Stimulated activated CD8-positive, alpha-beta memory T cell treated with anti-CD3 and anti-CD28 coated beads, Interleukin-15, amount 100 ng/mL, for 1 hour (primary cell): ENCODE measurements around the gene ZKSCAN3.
"Not testable (repeated sequence)": the region's sequence is repeated elsewhere in the genome, so short reads cannot be mapped to it uniquely, and the experiment has no call there.

Source experiments
- DNase-seq: peaks from one replicate; pipeline ENCODE4 v3.0.0-alpha.2; 2020; ENCODE audit warnings: low read depth

ZKSCAN3 gene

GRCh38 chr6:28377879-28378278 lies 28.1 kb downstream of the ZKSCAN3 start:
- DNase-seq: no peak

GRCh38 chr6:28378644-28379043 lies 28.9 kb downstream of the ZKSCAN3 start:
- no peak for DNase-seq

GRCh38 chr6:28380381-28380780 lies 30.6 kb downstream of the ZKSCAN3 start:
- DNase-seq: no peak

GRCh38 chr6:28383235-28384142 lies 33.7 kb downstream of the ZKSCAN3 start:
- no peak for DNase-seq

- DNase-seq: no peak
Measured at GRCh38 chr6:28384143-28384533, 34.4 kb downstream of the ZKSCAN3 start.

- no peak for DNase-seq
Measured at GRCh38 chr6:28390688-28391087, 40.9 kb downstream of the ZKSCAN3 start.

- DNase-seq: no peak
Measured at GRCh38 chr6:28393912-28394662, 44.3 kb downstream of the ZKSCAN3 start.

- no peak for DNase-seq
Measured at GRCh38 chr6:28395918-28396317, 46.2 kb downstream of the ZKSCAN3 start.

- DNase-seq: peak; percentile 76
Measured at GRCh38 chr6:28399350-28400121, 49.8 kb downstream of the ZKSCAN3 start, which contains the start of gene ZSCAN12. TSS of gene ZSCAN12 (minus strand) at chr6:28399747. CDS start at chr6:28398405, 1,342 bp downstream.

- no peak for DNase-seq
Measured at GRCh38 chr6:28400122-28400451, 50.3 kb downstream of the ZKSCAN3 start.

GRCh38 chr6:28401172-28401571 lies 51.4 kb downstream of the ZKSCAN3 start:
- DNase-seq: no peak

GRCh38 chr6:28402197-28402596 lies 52.5 kb downstream of the ZKSCAN3 start:
- no peak for DNase-seq

GRCh38 chr6:28403923-28404322 lies 54.2 kb downstream of the ZKSCAN3 start:
- not testable (repeated sequence) for DNase-seq

- DNase-seq: no peak
Measured at GRCh38 chr6:28407401-28407800, 57.7 kb downstream of the ZKSCAN3 start.

- DNase-seq: no peak
Measured at GRCh38 chr6:28408076-28408802, 58.5 kb downstream of the ZKSCAN3 start.

GRCh38 chr6:28410767-28411166 lies 61.0 kb downstream of the ZKSCAN3 start:
- no peak for DNase-seq

GRCh38 chr6:28413681-28414080 lies 63.9 kb downstream of the ZKSCAN3 start:
- no peak for DNase-seq
